NB4 (cell line): ENCODE data around the gene PDS5B.

Experiments
- CTCF ChIP-seq: IDR thresholded peaks from one replicate; pipeline ENCODE4 v1.5.1; 2012; ENCODE audit warnings: low read depth, low read length
- POLR2A ChIP-seq: IDR thresholded peaks from 2 replicates; pipeline ENCODE4 v1.6.1; 2011; ENCODE audit warnings: mild to moderate bottlenecking; ENCODE audit not compliant: insufficient read length; ENCODE audit errors: extremely low read depth

- no peak for TF ChIP-seq CTCF
- no peak for TF ChIP-seq POLR2A
These were observed 30.6 kb upstream of the PDS5B start for GRCh38 chr13:32555613-32556012.
